ENCODE data around the gene PTPN13.

GRCh38 chr4:86848732-86849619 is 254.9 kb downstream of the PTPN13 start, which contains the start of gene SLC10A6:
- TF ChIP-seq CTCF (conservative IDR thresholded peaks at IDR 0.05; ENCODE audit: low read depth, low read length) (no peak), EZH2 (IDR thresholded peaks at IDR 0.05; ENCODE audit: low read length, unreplicated experiment) (no peak), EZH2phosphoT487 (IDR thresholded peaks at IDR 0.05; ENCODE audit: borderline replicate concordance, low read length) (no peak)
